Mesenchymal stem cell (in vitro differentiated cells and primary cell): ENCODE data around the gene SERP2.
A peak's percentile ranks its signal among the peaks of the same experiment; 100 is the strongest.

Experiments used
- DNase-seq: peaks from one replicate; pipeline ENCODE4 v3.0.0-alpha.2; 2013
- H2AFZ ChIP-seq: one replicate; pipeline ENCODE4 v1.6.1; 2013; ENCODE audit warnings: low read depth, mild to moderate bottlenecking, control low read depth, inconsistent platforms, low read length, moderate library complexity
- H2AK5ac ChIP-seq: 2 replicates; pipeline ENCODE4 v1.6.1; 2013; ENCODE audit warnings: low read length, moderate library complexity, mild to moderate bottlenecking, inconsistent platforms; ENCODE audit not compliant: severe bottlenecking
- H2BK120ac ChIP-seq: one replicate; pipeline ENCODE4 v1.6.1; 2013; ENCODE audit warnings: low read depth, mild to moderate bottlenecking, inconsistent platforms, low read length, moderate library complexity
- H2BK12ac ChIP-seq, 2 experiments: one replicate each; pipeline ENCODE4 v1.6.1; 2013; ENCODE audit warnings: inconsistent platforms in 2 of 2, low read length in 2 of 2, mild to moderate bottlenecking in 2 of 2, moderate library complexity in 2 of 2, control low read depth in 1 of 2
- H2BK15ac ChIP-seq: one replicate; pipeline ENCODE4 v1.6.1; 2013; ENCODE audit warnings: mild to moderate bottlenecking, low read depth, inconsistent platforms; ENCODE audit not compliant: poor library complexity, severe bottlenecking
- H2BK5ac ChIP-seq: 2 replicates; pipeline ENCODE4 v1.6.1; 2013; ENCODE audit warnings: low read depth, mild to moderate bottlenecking, low read length, control low read depth, inconsistent platforms; ENCODE audit not compliant: poor library complexity, severe bottlenecking
- H3K14ac ChIP-seq, 2 experiments: one replicate each; pipeline ENCODE4 v1.6.1; 2013; ENCODE audit warnings: inconsistent platforms in 2 of 2, low read length in 2 of 2, control low read depth in 1 of 2, mild to moderate bottlenecking in 1 of 2, moderate library complexity in 1 of 2
- H3K18ac ChIP-seq, 2 experiments: one replicate each; pipeline ENCODE4 v1.6.1; 2013; ENCODE audit warnings: inconsistent platforms in 2 of 2, low read length in 2 of 2, control low read depth in 1 of 2, low read depth in 1 of 2, mild to moderate bottlenecking in 1 of 2
- H3K23ac ChIP-seq, 2 experiments: one replicate each; pipeline ENCODE4 v1.6.1; 2013; ENCODE audit warnings: inconsistent platforms in 2 of 2, low read length in 2 of 2, mild to moderate bottlenecking in 2 of 2, moderate library complexity in 2 of 2, control low read depth in 1 of 2
- H3K27ac ChIP-seq: 2 replicates; pipeline ENCODE4 v1.5.1; 2013; ENCODE audit warnings: mild to moderate bottlenecking, moderate library complexity, low read length, control low read depth, inconsistent platforms; ENCODE audit not compliant: poor library complexity, severe bottlenecking
- H3K27me3 ChIP-seq, 2 experiments: 2 replicates each; pipeline versions ENCODE4 v1.6.1 to v1.7.0; 2013; ENCODE audit warnings: low read length in 2 of 2, mild to moderate bottlenecking in 2 of 2, moderate library complexity in 2 of 2, control low read depth in 1 of 2, inconsistent platforms in 1 of 2; ENCODE audit not compliant: control insufficient read depth in 1 of 2, insufficient read depth in 1 of 2
- H3K36me3 ChIP-seq, 2 experiments: 2 replicates each; pipeline versions ENCODE4 v1.6.1 to v1.7.0; 2013; ENCODE audit warnings: low read length in 2 of 2, control low read depth in 1 of 2, inconsistent platforms in 1 of 2, low read depth in 1 of 2, mild to moderate bottlenecking in 1 of 2; ENCODE audit not compliant: insufficient read depth in 2 of 2, control insufficient read depth in 1 of 2
- H3K4ac ChIP-seq, 2 experiments: one replicate each; pipeline ENCODE4 v1.6.1; 2013; ENCODE audit warnings: inconsistent platforms in 2 of 2, low read length in 2 of 2, mild to moderate bottlenecking in 2 of 2, moderate library complexity in 2 of 2, control low read depth in 1 of 2, low read depth in 1 of 2
- H3K4me1 ChIP-seq: 2 replicates; pipeline ENCODE4 v1.6.1; 2013; ENCODE audit warnings: low read depth, low read length, control low read depth; ENCODE audit not compliant: control insufficient read depth, insufficient read depth
- H3K4me2 ChIP-seq: 2 replicates; pipeline ENCODE4 v1.6.1; 2013; ENCODE audit warnings: low read length, mild to moderate bottlenecking, inconsistent platforms; ENCODE audit not compliant: poor library complexity, severe bottlenecking
- H3K4me3 ChIP-seq, 2 experiments: 2 replicates each; pipeline versions ENCODE4 v1.5.1 to v1.7.0; 2013; ENCODE audit warnings: low read length in 2 of 2, mild to moderate bottlenecking in 2 of 2, control low read depth in 1 of 2, low read depth in 1 of 2; ENCODE audit not compliant: insufficient read depth in 1 of 2
- H3K79me1 ChIP-seq: replicated peaks from 2 replicates; pipeline ENCODE4 v1.6.1; 2013; ENCODE audit warnings: mild to moderate bottlenecking, control low read depth, low read length, inconsistent platforms; ENCODE audit not compliant: poor library complexity, severe bottlenecking
- H3K9ac ChIP-seq: 2 replicates; pipeline ENCODE4 v1.7.0; 2013; ENCODE audit warnings: mild to moderate bottlenecking, low read length, moderate library complexity
- H3K9me3 ChIP-seq: 2 replicates; pipeline ENCODE4 v1.7.0; 2013; ENCODE audit warnings: mild to moderate bottlenecking, low read length; ENCODE audit not compliant: control insufficient read depth
- H4K8ac ChIP-seq: one replicate; pipeline ENCODE4 v1.6.1; 2013; ENCODE audit warnings: inconsistent platforms, mild to moderate bottlenecking, low read length, moderate library complexity
- H4K91ac ChIP-seq: one replicate; pipeline ENCODE4 v1.6.1; 2013; ENCODE audit warnings: mild to moderate bottlenecking, low read length, inconsistent platforms
- WGBS: methylation state at CpG from one replicate; pipeline ENCODE4 v1.1.7; 2013; ENCODE audit warnings: mixed read lengths; 5-methylcytosine and 5-hydroxymethylcytosine counted together

The SERP2 gene

DNA sequence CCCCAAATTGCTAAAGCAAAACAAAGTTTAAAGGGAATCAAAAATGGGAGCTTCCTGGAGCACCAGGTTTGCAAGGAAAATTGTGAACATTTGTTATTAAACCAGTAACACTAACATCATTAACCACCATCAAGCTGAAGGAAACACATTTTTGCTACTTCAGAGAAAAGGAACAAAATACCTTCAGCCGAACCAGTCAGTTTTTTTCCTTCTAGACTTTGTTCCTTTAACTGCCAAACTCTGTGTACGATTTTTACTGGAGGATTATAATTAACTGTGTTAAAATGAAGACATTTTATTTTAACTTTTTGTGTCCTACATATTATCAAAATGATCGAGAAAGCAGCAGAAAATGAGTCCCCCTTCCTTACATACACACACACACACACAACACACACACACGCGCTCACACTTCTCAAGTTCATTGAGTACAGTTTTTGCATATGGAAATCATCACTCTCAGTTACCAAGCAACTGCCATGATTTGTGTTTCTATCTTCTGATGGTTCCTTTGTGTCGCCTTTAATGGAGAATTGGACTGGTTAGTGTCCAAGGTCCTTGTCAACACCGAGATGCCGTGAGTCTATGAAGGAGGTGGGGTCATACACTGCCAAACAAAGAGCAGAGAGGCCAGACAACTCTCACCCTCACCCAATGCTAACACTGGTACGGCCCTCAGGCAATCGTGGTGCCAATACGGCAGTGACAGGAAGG is 9.8 kb upstream of the SERP2 start:
- H3K9ac ChIP-seq: no peak overlapping the region
- no peaks in the 10 kb centered on the region for H3K36me3 ChIP-seq
- no peak overlapping the region for H3K14ac ChIP-seq
- peaks cover 10% of the 10 kb centered on the region for H3K4me1 ChIP-seq
- H3K23ac ChIP-seq: no peak overlapping the region
- H2BK15ac ChIP-seq: peak overlapping the region; percentile 44
- no peaks in the 10 kb centered on the region for H3K9me3 ChIP-seq
- peak overlapping the region; percentile 28 to 93 for H2BK12ac ChIP-seq
- H4K91ac ChIP-seq: peak overlapping the region; percentile 87
- WGBS: 98% methylated on average over 3 of the region's 11 CpGs
- no peak overlapping the region for H2AFZ ChIP-seq
- H3K27me3 ChIP-seq: no peaks in the 10 kb centered on the region
- H3K79me1 ChIP-seq: no peaks in the 10 kb centered on the region
- H2BK120ac ChIP-seq: no peak overlapping the region
- no peak overlapping the region for H3K27ac ChIP-seq
- peak overlapping the region; percentile 76 for H2AK5ac ChIP-seq
- H3K4me3 ChIP-seq: no peak overlapping the region
- no peak overlapping the region for H3K4me2 ChIP-seq
- H3K4ac ChIP-seq: no peak overlapping the region
- peak overlapping the region; percentile 55 to 63 for H3K18ac ChIP-seq
- DNase-seq: no peak
- H4K8ac ChIP-seq: no peak overlapping the region
- H2BK5ac ChIP-seq: no peak overlapping the region

DNA sequence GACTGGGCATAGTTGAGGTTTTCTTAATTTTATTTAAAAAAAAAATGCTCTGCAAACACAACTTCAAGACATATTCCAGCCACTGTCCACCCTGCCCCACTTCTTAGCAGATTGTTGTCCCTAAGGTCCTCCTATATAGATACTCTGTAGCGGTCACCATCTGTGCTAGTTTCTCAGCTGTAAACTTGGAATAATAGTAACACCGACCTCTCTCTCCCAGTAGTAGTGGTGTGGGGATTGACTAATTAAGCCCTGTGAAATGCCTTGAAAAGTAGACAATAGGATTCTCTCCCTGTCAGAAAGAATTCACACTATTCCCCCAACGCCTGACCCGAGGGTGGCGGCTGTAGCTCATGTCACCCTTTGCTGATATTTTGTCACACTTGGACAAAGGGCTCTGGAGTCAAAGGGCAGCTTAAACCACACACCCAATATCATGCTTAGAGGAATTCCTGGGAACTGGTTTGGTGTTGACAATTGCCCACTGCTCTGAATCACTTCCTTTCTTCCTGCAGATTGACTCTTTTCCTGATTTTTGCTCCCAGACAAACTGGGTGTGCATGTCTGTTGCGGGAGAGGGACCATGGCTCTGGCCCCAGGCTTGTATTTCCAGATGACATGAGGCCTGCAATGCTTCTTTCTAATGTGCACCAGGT is 9.2 kb upstream of the SERP2 start:
- H2BK120ac ChIP-seq: no peak overlapping the region
- WGBS: 1% methylated on average over 4 of the region's 6 CpGs
- H3K9me3 ChIP-seq: no peaks in the 10 kb centered on the region
- no peaks in the 10 kb centered on the region for H3K27me3 ChIP-seq
- H2AK5ac ChIP-seq: no peak overlapping the region
- DNase-seq: peak; percentile 68
- no peak overlapping the region for H3K18ac ChIP-seq
- no peak overlapping the region for H2BK5ac ChIP-seq
- H2AFZ ChIP-seq: no peak overlapping the region
- H3K4ac ChIP-seq: peak overlapping the region in 1 of 2 experiments; percentile 57
- H3K79me1 ChIP-seq: no peaks in the 10 kb centered on the region
- H4K91ac ChIP-seq: no peak overlapping the region
- H3K14ac ChIP-seq: no peak overlapping the region
- peaks cover 10% of the 10 kb centered on the region for H3K4me1 ChIP-seq
- H3K9ac ChIP-seq: no peak overlapping the region
- H3K27ac ChIP-seq: peak overlapping the region; percentile 9
- no peak overlapping the region for H3K4me3 ChIP-seq
- H3K36me3 ChIP-seq: no peaks in the 10 kb centered on the region
- no peak overlapping the region for H2BK15ac ChIP-seq
- H2BK12ac ChIP-seq: no peak overlapping the region
- H4K8ac ChIP-seq: no peak overlapping the region
- no peak overlapping the region for H3K4me2 ChIP-seq
- H3K23ac ChIP-seq: no peak overlapping the region

DNA sequence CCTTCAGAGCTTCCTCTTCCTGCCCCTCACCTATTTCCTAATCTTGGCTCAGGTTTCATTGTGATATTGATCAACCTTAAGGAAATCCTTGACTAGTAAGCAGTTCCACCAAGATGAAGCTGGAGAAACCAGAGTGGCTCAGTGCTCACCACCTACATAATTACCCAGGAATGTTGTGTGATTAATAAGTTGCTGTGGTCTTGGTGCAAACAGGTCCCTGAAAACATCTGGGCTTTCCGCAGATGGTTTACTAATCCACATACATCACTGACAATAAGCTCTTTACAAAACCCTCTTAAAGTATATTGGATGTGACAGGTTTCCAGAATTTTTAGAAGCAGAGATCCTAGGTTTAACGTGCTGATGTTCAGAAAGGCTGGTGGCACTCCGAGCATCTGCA is 8.6 kb upstream of the SERP2 start:
- H4K91ac ChIP-seq: no peak overlapping the region
- H3K9ac ChIP-seq: no peak overlapping the region
- H2AK5ac ChIP-seq: no peak overlapping the region
- H4K8ac ChIP-seq: no peak overlapping the region
- H3K23ac ChIP-seq: no peak overlapping the region
- no peak overlapping the region for H3K14ac ChIP-seq
- H3K27me3 ChIP-seq: no peaks in the 10 kb centered on the region
- no peaks in the 10 kb centered on the region for H3K36me3 ChIP-seq
- H2BK15ac ChIP-seq: no peak overlapping the region
- no peak overlapping the region for H2BK120ac ChIP-seq
- peaks cover 11% of the 10 kb centered on the region for H3K4me1 ChIP-seq
- no peaks in the 10 kb centered on the region for H3K79me1 ChIP-seq
- H3K4ac ChIP-seq: no peak overlapping the region
- no peak overlapping the region for H2BK12ac ChIP-seq
- H3K4me3 ChIP-seq: no peak overlapping the region
- H3K27ac ChIP-seq: peak overlapping the region; percentile 9
- H3K4me2 ChIP-seq: no peak overlapping the region
- H3K9me3 ChIP-seq: no peaks in the 10 kb centered on the region
- peak overlapping the region in 1 of 2 experiments; percentile 30 for H3K18ac ChIP-seq
- no peak overlapping the region for H2BK5ac ChIP-seq
- no peak overlapping the region for H2AFZ ChIP-seq
- DNase-seq: peak; percentile 53
- WGBS: 37% methylated on average over 2 of the region's 3 CpGs

DNA sequence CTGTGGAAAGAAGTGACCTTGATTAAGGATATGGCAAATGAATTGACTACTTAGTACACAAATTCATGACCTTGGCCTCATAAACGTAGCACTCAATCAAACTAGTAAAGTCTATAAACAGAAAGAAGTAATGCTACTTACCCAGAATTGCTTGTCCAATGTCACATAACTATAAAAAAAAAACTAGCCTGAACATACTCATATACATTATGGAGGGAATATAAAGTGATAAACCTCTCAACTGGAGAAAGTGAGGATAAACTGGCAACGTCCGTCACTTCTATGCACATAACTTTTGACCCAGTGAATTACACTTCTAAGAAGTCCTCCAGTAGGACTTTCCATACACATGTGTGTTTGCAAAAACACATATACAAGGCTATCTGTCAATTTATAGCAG is 7.7 kb upstream of the SERP2 start:
- no peak overlapping the region for H2AFZ ChIP-seq
- H2BK15ac ChIP-seq: no peak overlapping the region
- H3K18ac ChIP-seq: no peak overlapping the region
- no peaks in the 10 kb centered on the region for H3K36me3 ChIP-seq
- H3K27ac ChIP-seq: no peak overlapping the region
- no peaks in the 10 kb centered on the region for H3K9me3 ChIP-seq
- H3K4me1 ChIP-seq: peaks cover 14% of the 10 kb centered on the region
- no peak overlapping the region for H3K9ac ChIP-seq
- no peak overlapping the region for H2BK120ac ChIP-seq
- H3K14ac ChIP-seq: no peak overlapping the region
- H3K4me2 ChIP-seq: no peak overlapping the region
- H2AK5ac ChIP-seq: no peak overlapping the region
- H4K91ac ChIP-seq: no peak overlapping the region
- no peak overlapping the region for H2BK12ac ChIP-seq
- no peaks in the 10 kb centered on the region for H3K27me3 ChIP-seq
- DNase-seq: no peak
- H3K4me3 ChIP-seq: no peak overlapping the region
- no peak overlapping the region for H2BK5ac ChIP-seq
- H3K4ac ChIP-seq: no peak overlapping the region
- 96% methylated on average over 2 of the region's 3 CpGs for WGBS
- no peak overlapping the region for H3K23ac ChIP-seq
- no peak overlapping the region for H4K8ac ChIP-seq
- H3K79me1 ChIP-seq: no peaks in the 10 kb centered on the region
